NCI-H774 (cell line): ENCODE data around the gene CMTM1.
"Not testable (repeated sequence)": the region's sequence is repeated elsewhere in the genome, so short reads cannot be mapped to it uniquely, and the experiment has no call there.

Source experiments
- DNase-seq: peaks from one replicate; lab custom pipeline; 2025; lab: John Stamatoyannopoulos, UW

The CMTM1 gene

DNA sequence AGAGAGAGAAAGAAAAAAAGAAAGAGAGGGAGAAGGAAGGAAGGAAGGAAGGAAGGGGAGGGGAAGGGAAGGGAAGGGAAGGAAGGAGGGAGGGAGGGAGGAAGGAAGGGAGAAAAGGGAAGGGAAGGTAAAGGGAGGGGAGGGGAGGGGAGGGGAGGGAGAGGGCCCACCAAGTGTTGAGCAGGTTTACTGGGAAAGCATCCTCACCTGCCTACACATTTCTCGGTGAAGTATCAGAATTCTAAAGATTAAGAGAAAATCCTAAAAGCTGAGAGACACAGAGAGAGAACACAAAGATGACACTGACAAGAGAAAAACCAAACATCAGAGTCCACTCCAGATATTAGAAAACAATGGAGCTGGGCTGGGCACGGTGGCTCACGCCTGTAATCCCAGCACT is 26.0 kb downstream of the CMTM1 start:
- no peak for DNase-seq

DNA sequence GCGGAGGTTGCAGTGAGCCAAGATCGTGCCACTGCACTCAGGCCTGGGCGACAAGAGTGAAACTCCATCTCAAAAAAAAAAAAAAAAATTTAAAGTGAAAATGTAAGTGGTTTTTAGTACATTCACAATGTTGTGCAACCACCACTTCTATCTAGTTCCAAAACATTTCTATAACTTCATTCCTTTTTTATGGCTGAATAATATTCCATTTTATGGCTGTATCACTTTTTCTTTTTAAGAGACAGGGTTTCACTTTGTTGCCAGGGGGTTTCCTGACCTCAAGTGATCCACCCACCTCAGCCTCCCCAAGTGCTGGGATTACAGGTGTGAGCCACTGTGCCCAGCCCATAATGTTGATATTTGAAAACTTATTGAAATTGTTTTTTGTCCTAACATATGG is 26.6 kb downstream of the CMTM1 start:
- no peak for DNase-seq

DNA sequence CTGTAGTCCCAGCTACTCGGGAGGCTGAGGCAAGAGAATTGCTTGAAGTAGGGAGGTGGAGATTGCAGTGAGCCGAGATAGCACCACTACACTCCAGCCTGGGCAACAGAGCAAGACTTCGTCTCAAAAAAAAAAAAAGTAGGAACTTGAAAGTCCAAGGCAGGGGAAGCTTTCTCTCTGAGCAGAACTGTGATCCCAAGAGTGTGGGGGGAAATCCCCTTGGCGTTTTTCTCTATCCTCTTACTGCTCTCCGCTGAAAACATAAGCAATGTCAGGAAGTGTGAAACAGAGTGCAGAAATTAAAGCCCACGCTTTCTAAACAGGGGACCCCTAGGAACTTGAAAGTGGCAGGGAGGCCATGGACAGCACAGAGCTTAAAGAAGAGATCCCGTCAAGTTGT is 28.5 kb downstream of the CMTM1 start:
- DNase-seq, result no peak

DNA sequence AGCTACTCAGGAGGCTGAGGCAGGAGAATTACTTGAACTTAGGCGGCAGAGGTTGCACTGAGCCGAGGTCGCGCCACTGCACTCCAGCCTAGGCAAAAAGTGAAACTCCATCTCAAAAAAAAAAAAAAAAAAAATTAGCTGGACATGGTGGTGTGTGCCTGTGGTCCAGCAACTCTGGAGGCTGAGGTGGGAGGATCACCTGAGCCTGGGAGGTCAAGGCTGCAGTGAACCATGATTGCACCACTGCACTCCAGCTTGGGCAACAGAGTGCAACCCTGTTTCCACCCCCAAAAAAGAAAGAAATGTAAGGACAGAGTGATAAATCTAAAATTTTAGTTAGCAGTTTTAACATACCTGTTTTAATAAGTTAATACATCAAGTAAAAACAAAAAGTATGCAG is 30.3 kb downstream of the CMTM1 start:
- not testable (repeated sequence) for DNase-seq

DNA sequence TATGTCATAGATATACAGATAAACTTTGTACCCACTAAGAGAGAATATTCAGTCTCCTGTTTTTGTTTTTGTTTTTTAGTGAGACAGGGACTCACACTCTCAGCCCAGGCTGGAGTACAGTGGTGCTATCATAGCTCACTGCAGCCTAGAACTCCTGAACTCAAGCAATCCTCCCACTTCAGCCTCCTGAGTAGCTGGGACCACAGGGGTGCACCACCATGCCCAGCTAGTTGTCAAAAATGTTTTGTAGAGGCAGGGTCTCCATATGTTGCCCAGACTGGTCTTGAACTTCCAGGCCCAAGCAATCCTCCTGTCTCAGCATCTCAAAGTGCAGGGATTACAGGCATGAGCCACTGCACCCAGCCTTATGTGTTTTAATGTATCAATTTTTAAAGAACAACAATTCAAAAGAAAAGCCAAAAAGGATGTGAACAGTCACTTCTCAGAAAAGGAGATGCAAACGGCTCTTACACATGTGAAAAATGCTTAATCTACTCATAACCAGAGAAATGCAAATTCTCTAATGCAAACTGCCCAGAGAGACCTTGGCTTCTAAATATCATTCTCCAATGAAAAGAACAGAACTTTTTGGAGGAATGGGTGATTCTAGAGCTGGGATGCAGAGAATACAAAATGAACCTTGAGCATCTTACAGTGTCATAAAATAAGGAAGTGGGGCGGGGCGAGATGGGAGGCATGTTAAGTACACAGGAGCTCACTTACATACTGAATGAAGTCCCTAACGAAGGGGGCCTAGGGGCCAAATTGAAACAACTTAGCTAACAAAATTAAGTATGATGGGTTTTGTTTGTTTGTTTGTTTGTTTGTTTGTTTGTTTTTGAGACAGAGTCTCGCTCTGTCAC is 31.0 kb downstream of the CMTM1 start:
- no peak for DNase-seq

DNA sequence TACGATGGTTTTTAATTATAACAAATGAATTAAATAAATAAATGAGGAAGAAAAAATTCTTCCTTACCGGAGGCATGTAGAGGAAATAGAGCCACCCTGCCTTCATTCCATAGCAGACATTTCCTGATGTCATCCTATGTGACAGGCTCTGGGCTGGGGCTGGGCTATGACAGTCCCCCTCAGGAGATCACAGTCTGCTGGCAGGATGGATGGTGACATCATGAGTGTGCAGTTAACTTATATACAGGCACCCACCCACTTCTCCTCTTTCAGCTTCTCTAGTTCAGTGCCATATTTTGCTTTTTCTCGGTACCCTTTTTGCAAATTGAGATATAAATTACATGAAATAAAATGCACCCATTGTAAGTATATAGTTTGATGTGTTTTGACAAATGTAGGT is 31.9 kb downstream of the CMTM1 start:
- no peak for DNase-seq

DNA sequence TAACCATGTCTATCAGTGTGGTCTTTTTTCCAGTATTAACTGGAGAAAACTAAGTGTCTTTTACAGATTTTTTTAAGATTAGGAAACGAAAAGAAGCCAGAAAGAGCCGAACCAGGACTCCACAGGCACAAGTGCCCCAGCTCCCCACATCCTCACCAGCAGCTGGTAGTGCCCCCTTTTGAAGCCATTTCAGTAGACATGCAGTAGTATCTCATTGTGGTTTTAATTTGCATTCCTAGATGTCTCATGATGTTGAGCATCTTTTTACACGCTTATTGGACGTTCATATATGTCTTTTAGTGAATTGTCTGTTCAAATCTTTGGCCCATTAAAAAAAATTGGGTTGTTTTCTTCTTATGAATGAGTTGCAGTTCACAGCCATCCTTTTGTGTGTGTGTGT is 33.5 kb downstream of the CMTM1 start:
- no peak for DNase-seq

DNA sequence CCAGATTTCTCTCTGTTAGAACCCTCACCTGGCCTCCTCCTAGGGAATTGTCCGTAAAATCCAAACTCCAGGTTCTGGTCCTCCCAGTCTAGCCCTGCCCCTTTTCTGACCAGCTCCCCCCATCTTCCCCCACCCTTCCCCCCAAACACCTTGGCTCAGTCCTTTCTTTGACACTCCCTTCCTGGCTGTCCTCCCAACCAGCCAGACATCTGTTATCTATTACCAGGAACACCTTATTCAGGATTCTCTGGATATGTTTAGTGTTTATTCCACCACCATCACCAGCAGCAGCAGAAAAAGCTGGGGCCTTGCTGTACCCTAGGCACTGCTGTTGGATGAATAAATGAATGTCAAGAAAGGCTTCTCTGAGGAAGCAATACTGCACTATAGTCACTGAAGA is 34.2 kb downstream of the CMTM1 start:
- DNase-seq, result no peak

DNA sequence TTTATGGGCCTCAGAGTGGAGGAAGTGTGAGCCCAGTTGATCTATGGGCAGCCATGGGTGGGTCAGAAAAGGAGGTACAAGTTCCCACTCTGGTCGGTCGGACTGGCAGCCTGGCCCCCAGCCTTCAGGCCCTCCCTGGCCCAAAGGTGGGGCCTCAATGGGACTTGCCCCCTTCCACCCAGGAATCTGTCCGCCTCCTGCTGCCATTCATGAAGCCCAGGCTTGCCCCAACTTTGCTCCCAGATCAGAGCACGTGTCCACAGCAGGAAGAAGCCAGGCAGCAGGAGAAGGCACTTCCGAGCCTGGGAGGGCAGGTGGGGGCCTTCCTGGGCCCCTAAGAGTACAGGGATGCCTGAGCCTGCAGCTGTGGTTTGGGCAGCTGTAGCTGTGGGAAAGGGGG is 35.2 kb downstream of the CMTM1 start:
- no peak for DNase-seq

DNA sequence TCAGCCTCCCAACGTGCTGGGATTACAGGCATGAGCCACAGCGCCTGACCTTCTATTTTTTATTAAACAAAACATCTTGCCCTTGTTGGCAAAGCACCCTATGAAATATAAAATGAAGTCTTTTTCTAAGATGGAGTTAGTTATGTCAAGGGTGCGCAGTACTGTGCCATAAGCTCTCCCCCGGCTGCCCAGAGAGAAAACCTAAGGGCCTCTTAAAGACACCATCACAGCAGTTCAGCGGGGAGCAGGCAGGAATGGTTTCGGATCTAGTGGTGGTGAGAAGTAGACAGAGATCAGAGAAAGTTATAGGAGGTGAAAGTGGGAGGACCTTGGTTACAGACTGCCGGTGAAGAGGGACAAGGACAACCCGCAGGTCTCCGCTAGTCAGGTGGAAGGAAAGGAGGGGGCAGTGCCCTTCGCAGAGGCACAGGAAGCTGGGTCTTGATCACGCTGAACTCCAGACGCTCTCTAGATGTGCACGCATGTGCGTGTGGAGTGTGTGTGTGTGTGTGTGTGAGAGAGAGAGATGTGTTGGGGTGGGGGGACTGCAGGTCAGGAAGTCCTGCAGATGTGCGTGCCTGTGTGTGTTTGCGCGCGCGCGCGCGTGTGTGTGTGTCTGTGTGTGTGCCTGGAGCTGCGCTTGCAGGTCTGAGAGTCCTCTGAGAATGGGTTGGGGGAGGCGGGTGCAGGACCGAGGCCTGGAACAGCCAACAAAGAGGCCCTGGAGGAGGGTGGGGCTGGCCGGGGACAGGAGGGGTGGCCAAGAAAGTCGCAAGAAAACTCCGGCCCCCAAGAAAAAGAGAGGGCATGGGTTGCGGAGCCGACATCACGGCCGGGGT is 37.5 kb downstream of the CMTM1 start:
- DNase-seq, result peak; percentile 5

DNA sequence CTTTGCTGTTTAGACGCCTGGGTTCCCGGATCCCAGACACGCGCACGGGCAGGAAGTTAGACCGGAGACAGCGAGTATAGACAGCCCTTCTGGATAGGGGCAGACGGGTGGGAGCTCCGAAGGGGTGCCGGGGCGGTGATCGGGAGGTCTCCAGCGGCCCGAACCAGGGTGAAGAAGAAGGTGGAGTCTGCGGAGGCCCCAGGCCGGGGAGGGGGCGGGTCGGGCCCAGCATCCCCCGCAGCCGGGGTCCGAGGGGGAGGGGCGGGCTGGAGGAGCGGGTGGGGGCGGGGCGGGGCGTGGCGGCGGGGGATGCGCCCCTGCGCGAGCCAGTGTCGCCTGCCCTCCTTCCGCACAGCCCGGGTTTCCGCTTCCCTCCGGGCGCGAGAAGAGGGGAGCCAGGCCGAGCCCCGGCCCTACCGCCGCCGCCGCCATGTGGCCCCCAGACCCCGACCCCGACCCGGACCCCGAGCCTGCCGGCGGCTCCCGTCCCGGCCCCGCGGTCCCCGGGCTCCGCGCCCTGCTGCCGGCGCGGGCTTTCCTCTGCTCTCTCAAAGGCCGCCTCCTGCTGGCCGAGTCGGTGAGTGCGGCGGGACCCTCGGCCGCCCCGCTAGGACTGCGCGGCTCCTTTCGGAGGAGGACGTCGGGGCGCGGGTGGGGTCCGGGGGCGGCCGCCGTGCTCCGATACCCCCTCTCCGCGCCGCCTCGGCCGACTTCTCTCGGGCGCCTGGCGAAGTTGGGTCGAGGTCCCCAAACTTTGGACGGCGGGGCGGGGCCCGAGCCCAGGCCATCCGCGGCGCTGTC is 38.3 kb downstream of the CMTM1 start, which contains the start of gene CMTM3:
Gene CMTM3, plus strand, starts transcription at position 329 of the 801 bp plus-strand sequence. Its CDS starts 102 bp downstream, at position 431.
- DNase-seq, result no peak

DNA sequence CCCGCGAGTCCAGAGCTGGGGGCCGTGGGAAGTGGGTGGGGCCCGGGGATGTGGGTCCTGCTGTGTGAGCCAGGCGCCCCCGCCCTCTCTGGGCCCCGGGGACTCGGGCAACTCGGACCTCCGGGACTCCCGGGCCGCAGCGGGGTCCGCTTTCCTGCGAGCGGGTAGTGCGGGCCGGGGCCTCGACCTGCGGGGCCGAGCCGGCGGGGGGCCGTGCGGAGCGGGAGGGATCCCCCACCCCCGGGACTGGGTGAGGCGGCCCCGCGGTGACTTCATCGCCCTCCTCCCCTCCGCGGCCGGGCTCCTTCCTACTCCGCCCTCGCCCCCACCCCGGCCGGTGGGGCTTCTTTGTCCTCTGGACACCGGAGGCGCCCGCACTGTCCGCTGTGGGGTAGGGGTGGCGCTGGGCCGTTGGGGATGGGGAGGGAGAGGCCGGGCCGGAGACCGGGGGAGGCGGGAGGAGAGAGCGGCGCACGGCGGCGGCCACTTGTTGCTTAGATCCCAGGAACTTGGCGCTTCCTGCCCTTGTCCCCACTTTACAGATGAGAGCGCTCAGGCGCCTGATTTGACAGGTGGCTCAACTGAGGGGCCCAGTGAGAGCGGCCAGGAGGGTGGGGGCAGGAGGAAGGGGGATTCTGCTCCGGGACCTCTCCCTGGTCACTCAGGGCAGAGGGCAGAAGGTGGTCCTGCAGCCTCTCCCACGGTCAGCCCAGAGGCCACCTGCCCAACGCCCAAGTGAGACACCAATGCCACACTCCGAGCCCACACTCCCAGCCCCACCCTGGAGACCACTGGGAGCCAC is 39.1 kb downstream of the CMTM1 start:
- no peak for DNase-seq

DNA sequence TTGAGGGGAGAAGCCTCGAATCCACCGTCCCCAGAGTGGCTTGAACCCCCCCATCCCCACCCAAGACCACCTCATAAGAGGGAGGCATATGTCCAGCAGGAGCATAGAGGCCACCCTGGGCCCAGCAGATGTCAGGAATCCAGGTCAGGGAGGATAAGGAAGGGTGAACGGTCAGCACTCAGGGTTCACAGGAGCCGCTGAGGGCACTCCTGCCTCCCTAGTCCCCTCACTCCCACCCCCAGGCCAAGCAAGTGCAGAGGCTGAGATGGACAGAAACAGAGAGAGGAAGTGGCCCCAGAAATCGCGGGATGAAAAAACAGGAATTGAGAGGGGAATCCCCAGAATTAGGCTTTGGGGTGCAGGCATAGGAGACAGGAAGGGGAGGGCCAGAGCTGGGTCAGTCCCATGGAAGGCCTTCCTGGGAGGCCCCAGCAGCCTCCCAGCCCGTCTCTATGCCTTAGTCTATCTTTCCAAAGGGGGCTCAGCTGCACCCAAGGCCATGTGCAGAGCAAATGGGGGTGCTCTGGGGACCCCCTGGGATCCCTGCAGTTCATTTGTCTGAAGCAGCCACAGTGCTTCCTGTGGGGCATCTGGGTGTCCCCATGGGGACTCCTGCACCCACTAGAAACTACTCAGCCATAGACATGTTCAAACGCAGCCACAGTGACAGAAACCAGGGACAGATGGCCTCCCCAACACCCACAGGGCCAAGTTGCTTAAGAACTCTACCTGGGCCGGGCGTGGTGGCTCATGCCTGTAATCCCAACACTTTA is 39.9 kb downstream of the CMTM1 start:
- no peak for DNase-seq

DNA sequence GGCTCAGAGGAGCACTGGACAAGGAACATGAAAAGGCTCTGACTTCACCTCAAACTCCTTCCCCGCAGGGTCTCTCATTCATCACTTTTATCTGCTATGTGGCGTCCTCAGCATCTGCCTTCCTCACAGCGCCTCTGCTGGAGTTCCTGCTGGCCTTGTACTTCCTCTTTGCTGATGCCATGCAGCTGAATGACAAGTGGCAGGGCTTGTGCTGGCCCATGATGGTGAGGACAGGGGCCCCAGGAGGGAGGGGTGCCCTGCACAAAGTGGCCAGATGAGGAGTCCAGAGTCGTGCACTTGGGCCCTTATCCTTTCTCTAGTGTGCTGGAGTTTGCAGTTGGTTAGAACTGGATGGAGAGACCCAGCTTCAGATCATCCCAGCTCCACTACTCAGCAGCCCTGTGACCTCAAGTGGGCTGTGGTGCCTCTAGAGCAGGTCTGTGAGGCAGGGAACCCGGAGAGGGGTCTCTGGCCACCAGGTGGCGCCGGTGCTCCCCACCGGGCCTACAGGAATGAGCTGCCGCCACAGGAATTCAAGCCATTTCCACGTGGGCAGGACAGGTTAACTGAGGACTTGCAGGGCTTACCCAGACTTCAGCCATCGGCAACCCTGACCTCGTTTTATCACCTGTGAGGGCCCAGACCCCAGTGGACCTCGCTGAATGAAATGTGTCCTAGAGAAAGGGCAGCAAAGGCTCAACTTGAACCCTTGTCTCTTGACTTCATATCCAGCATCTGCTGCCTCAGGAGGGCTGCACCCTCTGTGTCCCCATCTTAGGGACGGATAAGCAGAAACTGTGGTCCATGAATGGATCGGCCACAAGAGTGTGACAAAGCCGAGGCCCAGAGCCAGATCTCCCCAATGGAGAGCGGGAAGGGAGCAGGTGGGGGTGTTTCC is 42.3 kb downstream of the CMTM1 start:
- DNase-seq, result peak; percentile 15

DNA sequence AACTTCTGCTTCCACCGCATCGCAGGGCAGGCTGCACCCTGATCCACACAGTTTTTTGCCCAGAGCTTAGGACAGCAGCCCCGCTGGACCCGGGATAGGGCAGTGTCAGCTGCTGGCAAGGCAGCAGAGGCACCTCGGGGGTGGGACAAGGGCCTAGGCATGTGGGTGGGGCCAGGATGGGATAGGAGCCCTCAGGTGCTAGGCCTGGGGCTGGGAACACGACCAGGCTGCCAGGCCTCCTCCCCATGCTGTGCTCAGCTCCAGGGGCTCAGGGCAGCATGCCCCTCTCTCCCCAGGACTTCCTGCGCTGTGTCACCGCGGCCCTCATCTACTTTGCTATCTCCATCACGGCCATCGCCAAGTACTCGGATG is 42.9 kb downstream of the CMTM1 start:
- DNase-seq, result no peak

DNA sequence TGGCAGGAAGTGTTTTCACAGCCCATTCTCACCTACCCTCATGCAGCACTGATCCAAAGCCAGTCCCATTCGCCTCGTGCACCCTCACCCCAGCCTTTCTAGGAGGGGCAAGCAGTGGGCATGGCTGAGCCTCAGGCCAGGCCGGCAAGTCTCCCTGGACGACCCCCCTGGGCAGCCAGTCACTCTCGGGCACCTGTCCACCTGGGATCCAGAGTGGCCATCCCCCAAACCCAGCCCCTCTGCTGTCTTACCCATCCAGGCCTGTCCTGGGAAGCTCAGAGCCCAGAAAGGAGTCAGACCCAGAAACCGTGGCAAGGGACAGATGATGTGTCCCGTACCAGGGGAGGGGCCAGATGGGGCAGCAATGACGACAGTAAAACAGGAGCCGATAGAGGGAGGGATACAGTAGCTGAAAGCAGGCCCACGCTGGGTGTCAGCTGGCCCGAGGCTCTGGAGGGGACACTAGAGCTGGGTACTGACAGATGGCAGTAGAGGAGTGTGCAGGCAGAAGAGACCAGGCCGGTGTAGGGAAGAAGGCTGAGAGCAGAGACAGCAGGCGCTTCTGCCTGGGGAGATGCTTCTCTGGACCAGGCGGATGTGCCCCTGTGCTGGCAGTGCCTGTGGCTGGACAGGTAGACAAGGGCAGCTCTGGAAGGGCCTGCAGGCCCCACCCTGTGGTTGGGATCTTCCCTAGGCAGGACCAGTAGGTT is 44.0 kb downstream of the CMTM1 start:
- no peak for DNase-seq

DNA sequence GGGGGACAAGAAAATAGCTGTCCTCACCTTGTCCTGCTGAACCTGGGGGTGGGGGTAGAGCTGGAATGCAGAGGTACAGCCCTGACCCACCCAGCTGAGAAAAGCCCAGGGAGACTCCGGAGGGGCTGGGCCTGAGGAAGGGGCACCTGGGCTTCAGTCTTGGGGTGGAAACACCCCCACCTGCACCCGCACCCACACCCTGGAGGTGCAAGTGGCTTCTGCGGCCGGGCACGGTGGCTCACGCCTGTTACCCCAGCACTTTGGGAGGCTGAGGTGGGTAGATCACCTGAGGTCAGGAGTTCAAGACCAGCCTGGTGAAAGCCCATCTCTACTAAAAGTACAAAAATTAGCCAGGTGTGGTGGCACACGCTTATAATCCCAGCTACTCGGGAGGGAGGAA is 45.7 kb downstream of the CMTM1 start:
- DNase-seq, result not testable (repeated sequence)

DNA sequence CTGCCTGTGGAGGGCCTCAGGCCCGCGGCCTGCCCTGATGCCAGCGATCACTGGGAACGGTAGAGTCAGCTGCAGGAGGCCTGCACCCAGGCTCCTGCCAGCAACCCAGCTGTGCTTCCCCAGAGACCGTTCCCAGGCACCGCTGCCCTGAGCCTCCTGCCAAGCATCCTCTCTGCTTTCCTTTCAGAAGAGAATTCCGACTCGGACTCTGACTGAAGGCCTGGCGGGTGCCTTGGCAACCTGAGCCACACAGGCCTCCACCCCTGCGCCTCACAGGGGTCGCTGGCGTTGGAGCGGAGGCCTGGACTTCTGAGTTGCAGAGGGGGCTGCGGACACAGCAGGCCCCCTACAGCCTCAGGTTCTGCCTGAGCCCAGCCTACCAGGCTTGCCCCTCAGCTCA is 46.2 kb downstream of the CMTM1 start:
- DNase-seq, result no peak
